GM12891 (cell line): Measurements from ENCODE around the gene CBARP.

Source experiments
- POLR2A ChIP-seq: IDR thresholded peaks from 2 replicates; pipeline ENCODE4 v1.6.1; 2011; ENCODE audit warnings: low read depth, low read length, control low read depth
- POLR2AphosphoS5 ChIP-seq: IDR thresholded peaks from 2 replicates; pipeline ENCODE4 v1.6.1; 2011; ENCODE audit warnings: low read depth, low read length, control low read depth
- POU2F2 ChIP-seq: IDR thresholded peaks from 2 replicates; pipeline ENCODE4 v1.6.1; 2011; ENCODE audit warnings: low read depth, mild to moderate bottlenecking, control low read depth, low read length, moderate library complexity
- SPI1 ChIP-seq: IDR thresholded peaks from 2 replicates; pipeline ENCODE4 v1.6.1; 2011; ENCODE audit warnings: low read depth, low read length, control low read depth

- TF ChIP-seq POLR2AphosphoS5: peak; percentile 92
- TF ChIP-seq POLR2A: peak; percentile 89
- no peak for TF ChIP-seq SPI1
- TF ChIP-seq POU2F2: no peak; the same call in 1 of the 2 replicates
Observed at GRCh38 chr19:1269478-1270212, 31.8 kb upstream of the CBARP start.
